ENCODE data around the gene CHMP4A.
A peak's percentile ranks its signal among the peaks of the same experiment; 100 is the strongest.

CHMP4A gene

DNA sequence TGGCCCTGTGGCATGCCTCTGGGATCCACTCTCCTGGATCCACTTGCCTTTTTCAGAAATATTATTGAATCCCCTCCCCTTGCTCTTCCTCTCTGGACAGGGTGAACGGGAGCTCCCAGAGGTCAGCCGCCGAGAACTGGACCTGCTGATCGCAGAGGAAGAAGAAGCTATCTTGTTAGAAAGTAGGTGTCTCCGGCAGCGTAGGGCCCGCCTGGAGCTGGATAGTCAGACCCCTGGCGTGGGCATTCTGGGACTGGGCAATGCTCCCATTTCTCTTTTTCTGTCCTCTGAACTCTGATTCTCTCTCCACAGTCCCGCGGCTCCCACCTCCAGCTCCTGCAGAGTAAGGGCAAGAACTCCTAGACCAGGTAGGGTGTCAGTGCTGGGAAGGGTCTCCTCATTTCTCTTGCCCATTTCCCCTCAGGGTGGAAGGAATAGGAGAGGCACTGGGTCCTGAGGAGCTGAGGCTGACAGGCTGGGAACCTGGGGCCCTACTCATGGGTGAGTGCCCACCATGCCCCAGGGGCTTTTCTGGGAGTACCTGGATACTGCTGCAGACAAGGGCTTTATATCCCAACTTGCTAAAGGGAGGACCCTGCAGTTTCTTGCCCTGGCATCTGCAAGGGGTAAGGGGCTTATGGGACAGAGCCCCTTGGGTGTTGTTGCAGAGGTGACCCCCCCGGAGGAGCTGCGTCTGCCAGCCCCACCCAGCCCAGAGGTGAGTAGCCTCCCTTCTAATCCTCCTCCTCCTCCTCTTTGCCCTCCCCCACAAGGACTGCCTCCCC, 36.1 kb downstream of the CHMP4A start:
- DNase-seq = no peak

DNA sequence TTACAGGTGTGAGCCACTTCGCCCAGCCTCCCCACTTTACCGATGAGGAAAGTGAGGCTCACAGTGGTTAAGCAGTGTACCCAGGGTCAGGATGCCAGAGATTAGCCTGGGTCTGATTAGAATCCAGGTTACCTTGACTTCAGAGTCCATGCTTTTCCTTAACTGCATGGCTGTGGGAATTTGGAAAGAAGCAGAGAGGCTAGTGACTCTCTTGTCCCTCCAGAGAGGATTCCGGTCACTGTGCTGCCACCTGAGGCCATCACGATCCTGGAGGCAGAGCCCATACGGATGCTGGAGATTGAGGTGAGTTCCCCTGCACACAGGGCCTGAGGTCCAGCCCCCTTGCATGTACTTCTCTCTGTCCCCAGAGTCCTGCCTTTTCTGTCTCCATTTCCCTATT, 36.7 kb downstream of the CHMP4A start:
- DNase-seq = no peak

DNA sequence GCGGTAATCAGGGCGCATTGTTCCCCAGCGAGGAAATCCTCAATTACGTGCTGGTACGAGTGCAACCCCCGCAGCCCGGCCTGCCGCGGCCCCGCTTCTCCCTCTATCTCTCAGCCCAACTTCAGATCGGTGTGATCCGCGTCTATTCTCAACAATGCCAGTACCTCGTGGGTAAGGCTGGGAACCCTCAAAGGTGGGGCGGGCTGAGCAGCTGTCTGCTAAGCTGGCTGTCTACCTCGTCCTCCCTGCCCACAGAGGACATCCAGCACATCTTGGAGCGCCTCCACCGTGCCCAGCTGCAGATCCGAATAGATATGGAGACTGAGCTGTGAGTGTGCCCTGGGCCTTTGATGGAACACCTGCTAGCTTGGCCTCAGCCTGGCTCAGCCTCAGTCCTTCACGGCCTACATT, 40.4 kb downstream of the CHMP4A start:
- no peak for DNase-seq

DNA sequence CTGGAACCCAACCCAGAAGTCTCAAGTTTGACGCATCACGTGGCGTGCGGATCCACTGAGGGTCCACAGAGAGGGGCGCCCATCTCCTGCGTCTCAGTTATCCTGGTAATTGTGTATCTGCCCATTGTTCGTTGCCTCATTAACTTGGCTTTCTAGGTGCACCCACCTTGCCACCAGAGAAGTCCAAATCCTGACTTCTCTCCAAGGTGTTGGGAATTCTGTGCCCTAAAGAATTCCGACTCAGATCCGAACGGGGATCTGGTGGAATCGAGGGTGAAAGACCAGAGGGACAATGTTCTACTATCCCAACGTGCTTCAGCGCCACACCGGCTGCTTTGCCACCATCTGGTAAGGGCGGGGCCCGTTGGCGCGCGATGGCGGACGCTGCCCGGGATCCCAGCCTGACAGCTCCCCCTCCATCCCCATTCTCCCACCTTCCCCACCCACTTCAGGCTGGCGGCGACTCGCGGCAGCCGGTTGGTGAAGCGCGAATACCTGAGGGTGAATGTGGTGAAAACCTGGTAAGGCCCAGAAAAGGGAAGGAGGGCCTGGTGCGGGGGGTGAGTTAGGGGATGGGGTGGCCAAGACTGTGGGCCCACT, 40.9 kb downstream of the CHMP4A start:
- no peak for DNase-seq

DNA sequence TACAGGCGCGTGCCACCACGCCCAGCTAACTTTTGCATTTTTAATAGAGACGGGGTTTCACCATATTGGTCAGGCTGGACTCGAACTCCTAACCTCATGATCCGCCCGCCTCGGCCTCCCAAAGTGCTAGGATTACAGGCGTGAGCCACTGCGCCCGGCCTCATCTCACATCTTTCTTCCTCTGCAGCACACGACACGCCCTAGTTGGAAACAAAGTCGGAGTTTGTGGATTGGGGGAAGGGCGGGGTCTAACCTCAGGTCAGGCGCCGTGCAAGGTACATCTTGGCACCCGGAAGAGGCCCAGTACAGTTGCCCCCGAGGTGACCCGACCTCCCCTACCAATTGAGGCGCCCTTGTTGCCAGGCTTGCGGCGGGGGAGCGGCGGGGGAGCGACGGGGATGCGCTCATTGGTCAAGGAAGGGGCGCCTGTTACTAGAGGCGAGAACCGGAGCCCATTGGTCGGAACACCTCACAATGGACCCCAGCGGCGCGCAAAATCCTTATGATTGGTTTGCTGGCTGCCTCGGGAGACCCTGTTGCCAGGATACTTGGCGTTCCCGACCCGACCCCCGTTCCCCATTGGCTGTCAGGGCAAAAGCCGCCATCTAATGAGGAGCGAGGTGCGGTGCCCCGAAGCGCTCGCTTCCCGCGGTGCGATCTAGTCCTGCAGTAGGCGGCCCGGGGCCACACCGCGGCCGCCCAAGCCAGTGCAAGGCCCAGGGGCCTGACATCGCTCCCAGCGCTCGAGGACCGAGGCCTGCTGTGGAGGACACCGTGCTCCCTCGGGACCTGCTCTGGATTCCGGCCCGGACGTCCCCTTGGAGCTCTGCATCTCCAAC, 41.6 kb downstream of the CHMP4A start, which contains the start of gene REC8:
REC8 (plus strand) TSS at position 659 of the 839 bp plus-strand sequence. CDS start 473 bp downstream, outside the sequence.
- DNase-seq = peak; percentile 61

DNA sequence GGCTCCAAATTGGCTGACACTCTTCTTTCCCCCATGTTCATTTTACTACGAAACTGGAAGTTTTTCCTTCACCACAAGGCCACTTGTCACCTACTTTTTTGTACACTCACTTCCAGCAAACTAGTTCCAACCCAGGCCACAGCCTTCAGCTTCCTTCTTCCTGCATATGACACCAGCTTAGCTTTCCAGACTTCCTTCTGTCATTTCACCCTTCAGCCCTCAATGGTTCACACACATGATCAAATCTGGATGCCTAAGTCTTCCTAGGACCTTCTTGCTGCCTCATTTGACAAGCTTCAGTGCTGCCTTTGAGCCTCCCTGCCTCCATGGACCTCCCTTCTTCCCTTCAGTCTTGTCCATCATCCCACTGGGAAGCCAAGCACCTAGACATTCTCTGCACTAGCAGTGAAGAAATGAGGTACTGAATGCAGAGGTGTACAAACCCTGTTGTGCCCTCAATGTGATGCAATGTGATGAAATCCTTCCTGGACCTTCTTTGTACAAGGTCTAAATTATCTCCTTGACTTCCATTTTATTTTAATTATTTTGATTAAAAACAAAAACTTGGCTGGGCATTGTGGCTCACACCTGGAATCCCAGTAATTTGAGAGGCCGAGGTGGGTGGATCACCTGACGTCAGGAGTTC, 45.7 kb downstream of the CHMP4A start:
- DNase-seq = no peak

DNA sequence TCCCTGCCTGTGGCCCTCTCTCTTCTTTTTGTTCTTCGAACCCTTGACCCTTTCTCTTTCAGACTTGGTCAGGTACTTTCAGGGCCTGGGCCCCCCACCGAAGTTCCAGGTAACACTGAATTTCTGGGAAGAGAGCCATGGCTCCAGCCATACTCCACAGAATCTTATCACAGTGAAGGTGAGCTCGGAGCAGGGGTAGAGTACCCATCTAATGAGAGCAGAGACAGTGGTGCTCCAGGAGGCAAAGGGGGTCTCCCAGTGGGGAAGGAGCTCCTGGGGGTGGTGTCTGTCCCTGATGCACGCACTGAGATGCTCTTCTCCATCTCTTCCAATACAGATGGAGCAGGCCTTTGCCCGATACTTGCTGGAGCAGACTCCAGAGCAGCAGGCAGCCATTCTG, 47.5 kb downstream of the CHMP4A start:
- no peak for DNase-seq

DNA sequence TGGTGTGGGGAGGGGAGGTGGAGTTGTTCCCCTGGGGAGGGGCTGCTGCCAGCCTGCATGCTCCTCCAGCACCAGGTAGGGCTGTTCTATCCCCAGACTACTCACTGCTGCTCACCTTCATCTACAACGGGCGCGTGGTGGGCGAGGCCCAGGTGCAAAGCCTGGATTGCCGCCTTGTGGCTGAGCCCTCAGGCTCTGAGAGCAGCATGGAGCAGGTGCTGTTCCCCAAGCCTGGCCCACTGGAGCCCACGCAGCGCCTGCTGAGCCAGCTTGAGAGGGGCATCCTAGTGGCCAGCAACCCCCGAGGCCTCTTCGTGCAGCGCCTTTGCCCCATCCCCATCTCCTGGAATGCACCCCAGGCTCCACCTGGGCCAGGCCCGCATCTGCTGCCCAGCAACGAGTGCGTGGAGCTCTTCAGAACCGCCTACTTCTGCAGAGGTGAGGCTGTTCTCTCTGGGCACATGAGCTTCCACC, 48.7 kb downstream of the CHMP4A start:
- DNase-seq = no peak

DNA sequence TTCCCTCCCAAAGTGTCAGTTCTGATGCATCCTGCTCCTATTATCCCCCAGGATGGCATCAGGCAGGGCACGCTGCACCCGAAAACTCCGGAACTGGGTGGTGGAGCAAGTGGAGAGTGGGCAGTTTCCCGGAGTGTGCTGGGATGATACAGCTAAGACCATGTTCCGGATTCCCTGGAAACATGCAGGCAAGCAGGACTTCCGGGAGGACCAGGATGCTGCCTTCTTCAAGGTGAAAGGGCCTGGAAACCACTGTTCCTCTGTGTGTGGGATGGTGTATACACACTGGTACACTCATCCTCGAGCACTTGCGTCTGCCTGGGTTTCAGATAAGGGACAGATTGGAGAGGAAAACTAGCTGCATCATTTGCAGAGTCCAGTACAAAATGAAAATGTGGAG, 51.2 kb downstream of the CHMP4A start:
- DNase-seq = no peak

DNA sequence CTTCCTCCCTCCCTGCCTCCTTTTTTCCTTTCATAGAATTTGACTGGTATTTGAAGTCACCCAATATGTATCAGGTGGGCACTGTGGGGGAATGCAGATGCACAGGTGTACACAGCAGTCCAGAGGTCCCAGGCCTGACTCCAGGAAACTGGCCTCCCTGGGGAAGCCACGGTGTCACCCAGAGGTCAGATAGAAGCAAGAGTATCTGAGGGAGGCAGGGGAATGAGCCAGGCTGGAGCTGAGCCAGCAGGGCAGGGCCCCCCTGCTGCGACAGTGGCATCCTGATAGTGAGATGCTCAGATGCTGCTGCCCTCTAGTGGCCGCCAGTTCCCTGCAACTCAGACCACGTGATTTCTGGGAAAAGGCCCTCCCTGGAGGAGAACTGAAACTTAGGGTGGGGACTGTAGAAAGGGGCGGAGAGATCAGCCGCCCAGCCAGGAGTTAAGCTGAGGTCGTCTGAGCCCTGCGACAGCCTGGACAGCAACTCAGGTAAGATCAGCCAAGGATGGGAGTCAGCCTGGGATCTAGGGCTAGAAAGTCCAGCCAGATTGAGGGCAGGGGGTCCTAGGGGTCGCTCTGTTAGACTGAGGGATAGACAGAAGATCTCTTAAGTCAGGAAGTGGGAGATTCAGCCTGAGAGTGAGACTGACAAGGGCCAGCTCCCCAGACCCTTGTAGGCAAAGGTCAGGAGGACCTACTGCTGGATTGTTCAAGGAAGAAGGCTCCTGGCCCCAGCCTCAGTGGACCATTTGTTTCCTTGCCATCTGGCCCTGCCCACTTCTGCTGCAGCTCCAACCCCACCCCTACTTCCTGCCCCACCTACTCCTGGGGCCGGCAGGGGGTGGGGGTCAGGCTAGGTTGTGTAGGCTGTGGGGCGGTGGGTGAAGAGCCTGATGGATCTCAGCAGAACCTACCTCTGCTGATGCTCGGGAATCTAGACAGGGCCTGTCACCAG, 52.2 kb downstream of the CHMP4A start, which contains the start of gene IRF9:
IRF9 (plus strand) TSS at position 416 of the 955 bp plus-strand sequence. CDS start 880 bp downstream, outside the sequence.
- peak; percentile 64 for DNase-seq

DNA sequence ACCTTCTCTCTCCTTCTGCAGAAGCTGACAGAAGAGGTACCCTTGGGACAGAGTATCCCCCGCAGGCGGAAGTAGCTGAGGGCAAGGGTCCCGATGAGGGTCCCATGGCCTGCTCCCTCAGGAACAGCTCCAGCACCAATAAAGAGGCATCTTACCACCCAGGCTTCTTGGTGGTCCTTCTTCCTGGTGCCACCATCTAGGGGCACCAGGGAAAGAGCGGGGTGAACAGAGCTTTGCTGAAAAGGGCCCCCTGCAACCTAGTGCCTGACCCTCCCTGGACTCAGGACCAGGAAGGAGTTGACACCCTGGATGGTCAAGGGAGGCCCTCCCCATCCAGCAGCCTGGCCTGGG, 52.8 kb downstream of the CHMP4A start:
- no peak for DNase-seq

DNA sequence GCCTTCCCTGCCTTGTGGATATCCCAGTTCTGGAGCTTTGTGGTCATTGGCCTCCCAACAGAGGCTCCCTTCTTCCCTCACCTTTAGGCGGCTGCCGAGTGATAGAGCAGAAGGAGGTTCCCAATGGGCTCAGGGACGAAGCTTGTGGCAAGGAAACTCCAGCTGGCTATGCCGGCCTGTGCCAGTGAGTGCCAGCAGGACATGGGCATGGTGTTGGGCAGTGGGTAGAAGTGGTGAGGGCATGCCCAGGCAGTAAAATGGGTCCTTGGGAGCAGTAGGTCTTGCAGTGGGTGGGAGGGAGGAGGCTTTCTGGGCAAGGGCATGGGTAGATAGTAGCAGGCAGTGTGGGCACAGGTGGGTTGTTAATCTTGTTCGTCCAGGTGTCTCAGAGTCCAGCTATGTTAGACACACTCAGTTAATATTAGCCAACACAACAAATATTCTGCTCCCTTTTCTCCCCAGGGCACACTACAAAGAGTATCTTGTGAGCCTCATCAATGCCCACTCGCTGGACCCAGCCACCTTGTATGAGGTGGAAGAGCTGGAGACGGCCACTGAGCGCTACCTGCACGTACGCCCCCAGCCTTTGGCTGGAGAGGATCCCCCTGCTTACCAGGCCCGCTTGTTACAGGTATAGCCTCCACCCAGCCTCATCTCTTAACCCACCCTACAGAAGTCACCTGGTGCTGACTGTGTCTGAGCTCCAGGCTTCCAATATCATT, 53.4 kb downstream of the CHMP4A start:
- no peak for DNase-seq
